HepG2 (cell line): Measurements from ENCODE around the gene SYS1. TPM values are rescaled to one million over a fixed set of nuclear protein-coding genes. Genes with fewer than 3 reads are reported as not detected.

Experiments used
- CREBL2 ChIP-seq: sonication (generic); formaldehyde crosslinking; IDR thresholded peaks from 2 replicates; pipeline ENCODE4 v1.8.1; 2023; ENCODE audit warnings: missing genetic modification reagents, mild to moderate bottlenecking, borderline replicate concordance
- FOXP1 ChIP-seq, 2 experiments: fragments of 450-650 bp in 1 of 2; IDR thresholded peaks; 2 replicates each; pipeline ENCODE4 v1.6.1; 2017 to 2018; ENCODE audit warnings: antibody characterized with exemption in 1 of 2
- HNF1A ChIP-seq, 2 experiments: sonication (generic) in 1 of 2; formaldehyde crosslinking in 1 of 2; IDR thresholded peaks; 2 replicates each; pipeline versions ENCODE4 v1.4.0 to v1.6.1; 2016 to 2020; ENCODE audit warnings: borderline replicate concordance in 1 of 2, low read depth in 1 of 2, mild to moderate bottlenecking in 1 of 2, missing genetic modification reagents in 1 of 2
- JDP2 ChIP-seq: sonication (generic); formaldehyde crosslinking; IDR thresholded peaks from 2 replicates; pipeline ENCODE4 v1.8.1; 2022; ENCODE audit warnings: missing genetic modification reagents, borderline replicate concordance
- MAF1 ChIP-seq: sonication (generic); formaldehyde crosslinking; IDR thresholded peaks from 2 replicates; pipeline ENCODE4 v1.5.0; 2020; ENCODE audit warnings: missing genetic modification reagents, borderline replicate concordance
- NCOA1 ChIP-seq: sonication (generic); formaldehyde crosslinking; IDR thresholded peaks from 2 replicates; pipeline ENCODE4 v1.9.0; 2021; ENCODE audit warnings: missing genetic modification reagents
- NFYB ChIP-seq: sonication (generic); formaldehyde crosslinking; IDR thresholded peaks from 2 replicates; pipeline ENCODE4 v1.4.0; 2020; ENCODE audit warnings: missing genetic modification reagents
- PHF21A ChIP-seq: sonication (generic); formaldehyde crosslinking; IDR thresholded peaks from 2 replicates; pipeline ENCODE4 v1.5.0; 2020; ENCODE audit warnings: mild to moderate bottlenecking, missing genetic modification reagents
- POLR2AphosphoS5 ChIP-seq: IDR thresholded peaks from 2 replicates; pipeline ENCODE4 v1.6.1; 2012; ENCODE audit warnings: low read depth, low read length
- SNAPC2 ChIP-seq: sonication (generic); formaldehyde crosslinking; IDR thresholded peaks from 2 replicates; pipeline ENCODE4 v1.8.1; 2022; ENCODE audit warnings: mild to moderate bottlenecking, missing genetic modification reagents
- SYNCRIP ChIP-seq: fragments of 200-400 bp; formaldehyde crosslinking; IDR thresholded peaks from 2 replicates; pipeline ENCODE4 v1.6.1; 2018; ENCODE audit warnings: mild to moderate bottlenecking, low read depth, low read length; ENCODE audit not compliant: insufficient read depth
- TBX2 ChIP-seq: sonication (generic); formaldehyde crosslinking; IDR thresholded peaks from 2 replicates; pipeline ENCODE4 v1.5.0; 2020; ENCODE audit warnings: missing genetic modification reagents, mild to moderate bottlenecking, borderline replicate concordance
- THYN1 ChIP-seq: sonication (generic); formaldehyde crosslinking; IDR thresholded peaks from 2 replicates; pipeline ENCODE4 v1.8.1; 2023; ENCODE audit warnings: low read depth, mild to moderate bottlenecking, moderate library complexity, missing genetic modification reagents, borderline replicate concordance
- ZFP62 ChIP-seq: sonication (generic); formaldehyde crosslinking; IDR thresholded peaks from 2 replicates; pipeline ENCODE4 v1.4.0; 2020; ENCODE audit warnings: missing genetic modification reagents
- ZNF709 ChIP-seq: sonication (generic); formaldehyde crosslinking; IDR thresholded peaks from 2 replicates; pipeline ENCODE4 v1.5.0; 2020; ENCODE audit warnings: mild to moderate bottlenecking, missing genetic modification reagents
- ZNF773 ChIP-seq: sonication (generic); formaldehyde crosslinking; IDR thresholded peaks from 2 replicates; pipeline ENCODE4 v1.4.0; 2020; ENCODE audit warnings: missing genetic modification reagents, borderline replicate concordance
- ZNF839 ChIP-seq: sonication (generic); formaldehyde crosslinking; IDR thresholded peaks from 2 replicates; pipeline ENCODE4 v1.4.0; 2020; ENCODE audit warnings: missing genetic modification reagents, mild to moderate bottlenecking, borderline replicate concordance
- polyA plus RNA-seq, 8 experiments: library from polyadenylated mRNA; depleted of rRNA in 3 of 8; stranded (reverse) in 7 of 8; unstranded in 1 of 8; fragments of >200 nt; fragmentation: Illumina TruSeq in 4 of 8; extraction: Trizol in 4 of 8; gene quantifications; 2 replicates each; pipeline versions ENCODE4 v1.2.1 to v1.2.3, GENCODE V29; 2011 to 2016; ENCODE audit warnings: low read depth in 4 of 8, missing spikeins in 1 of 8, mixed read lengths in 1 of 8; ENCODE audit not compliant: insufficient read depth in 1 of 8
- total RNA-seq, 5 experiments: library from RNA; depleted of rRNA; stranded (reverse); fragments of >200 nt; fragmentation: Illumina TruSeq; extraction: Trizol; gene quantifications; 2 replicates each; pipeline ENCODE4 v1.2.3, GENCODE V29; 2016; ENCODE audit warnings: low read depth in 1 of 5
- TF ChIP-seq, protein P1 (sequence below): sonication (generic); formaldehyde crosslinking; IDR thresholded peaks from 2 replicates; pipeline ENCODE4 v1.4.0; 2020; ENCODE audit warnings: missing genetic modification reagents, borderline replicate concordance

The SYS1 gene
- total and polyA plus RNA-seq, 2 of the 13 experiments (the other 11 are each of a cell fraction or from before 2014, with no cell fraction given) = 38.3 to 65.6 TPM

GRCh38 chr20:45341939-45342854, 20.8 kb upstream of the SYS1 start (continued):
- TF ChIP-seq THYN1 (no peak), TBX2 (peak; percentile 84; the same call in 1 of the 2 replicates), NCOA1 (CRISPR knock-in tag) (no peak), ZNF709 (CRISPR knock-in tag) (0 out of 2 replicates have a peak, but pooled peaks have one; percentile 53), MAF1 (CRISPR knock-in tag) (no peak), SYNCRIP (no peak), ZNF839 (CRISPR knock-in tag) (no peak; the same call in 1 of the 2 replicates), HNF1A (IDR thresholded peaks at IDR 0.05; ENCODE audit: low read depth) (peak; percentile 7; the same call in 1 of the 2 replicates), HNF1A (CRISPR knock-in tag; IDR thresholded peaks at IDR 0.05; ENCODE audit: borderline replicate concordance) (0 out of 2 replicates have a peak, but pooled peaks have one; percentile 52), CREBL2 (CRISPR knock-in tag) (no peak), ZFP62 (no peak), ZNF773 (CRISPR knock-in tag) (no peak), PHF21A (CRISPR knock-in tag) (peak; percentile 91; the same call in 1 of the 2 replicates), FOXP1 (IDR thresholded peaks at IDR 0.05) (0 out of 2 replicates have a peak, but pooled peaks have one; percentile 19), FOXP1 (CRISPR knock-in tag; IDR thresholded peaks at IDR 0.05) (peak; percentile 59), POLR2AphosphoS5 (no peak), NFYB (CRISPR knock-in tag) (no peak), JDP2 (no peak), SNAPC2 (CRISPR knock-in tag) (0 out of 2 replicates have a peak, but pooled peaks have one; percentile 73)
- TF ChIP-seq, protein P1, sequence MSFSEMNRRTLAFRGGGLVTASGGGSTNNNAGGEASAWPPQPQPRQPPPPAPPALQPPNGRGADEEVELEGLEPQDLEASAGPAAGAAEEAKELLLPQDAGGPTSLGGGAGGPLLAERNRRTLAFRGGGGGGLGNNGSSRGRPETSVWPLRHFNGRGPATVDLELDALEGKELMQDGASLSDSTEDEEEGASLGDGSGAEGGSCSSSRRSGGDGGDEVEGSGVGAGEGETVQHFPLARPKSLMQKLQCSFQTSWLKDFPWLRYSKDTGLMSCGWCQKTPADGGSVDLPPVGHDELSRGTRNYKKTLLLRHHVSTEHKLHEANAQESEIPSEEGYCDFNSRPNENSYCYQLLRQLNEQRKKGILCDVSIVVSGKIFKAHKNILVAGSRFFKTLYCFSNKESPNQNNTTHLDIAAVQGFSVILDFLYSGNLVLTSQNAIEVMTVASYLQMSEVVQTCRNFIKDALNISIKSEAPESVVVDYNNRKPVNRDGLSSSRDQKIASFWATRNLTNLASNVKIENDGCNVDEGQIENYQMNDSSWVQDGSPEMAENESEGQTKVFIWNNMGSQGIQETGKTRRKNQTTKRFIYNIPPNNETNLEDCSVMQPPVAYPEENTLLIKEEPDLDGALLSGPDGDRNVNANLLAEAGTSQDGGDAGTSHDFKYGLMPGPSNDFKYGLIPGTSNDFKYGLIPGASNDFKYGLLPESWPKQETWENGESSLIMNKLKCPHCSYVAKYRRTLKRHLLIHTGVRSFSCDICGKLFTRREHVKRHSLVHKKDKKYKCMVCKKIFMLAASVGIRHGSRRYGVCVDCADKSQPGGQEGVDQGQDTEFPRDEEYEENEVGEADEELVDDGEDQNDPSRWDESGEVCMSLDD (CRISPR knock-in tag) = peak; percentile 44; the same call in 1 of the 2 replicates
